Central memory CD8-positive, alpha-beta T cell (primary cell): Measurements from ENCODE around the gene KIAA1671.

ENCODE experiments used
- ATAC-seq: fragments of 150-1000 bp; cut with Tn5 transposase; replicated peaks from 2 replicates; pipeline ENCODE4 v1.10.0; 2022; ENCODE audit warnings: mild to moderate bottlenecking, moderate FRiP score, moderate number of reproducible peaks; ENCODE audit not compliant: poor library complexity, severe bottlenecking; ENCODE audit errors: extremely low read depth
- DNase-seq, 2 donors: peaks; one replicate each; pipeline ENCODE4 v3.0.0; 2021; ENCODE audit warnings: low spot score in 2 of 2
- H3K27ac Mint-ChIP-seq: one replicate; pipeline ENCODE4 v1.8.0; 2022; ENCODE audit warnings: low read depth, mild to moderate bottlenecking, moderate library complexity, mixed read lengths
- H3K27me3 Mint-ChIP-seq: one replicate; pipeline ENCODE4 v1.8.0; 2022; ENCODE audit warnings: mixed read lengths
- H3K36me3 Mint-ChIP-seq: one replicate; pipeline ENCODE4 v1.8.0; 2022; ENCODE audit warnings: mild to moderate bottlenecking, moderate library complexity, mixed read lengths; ENCODE audit not compliant: insufficient read depth
- H3K4me1 Mint-ChIP-seq: one replicate; pipeline ENCODE4 v1.8.0; 2022; ENCODE audit warnings: mixed read lengths
- H3K4me3 Mint-ChIP-seq: one replicate; pipeline ENCODE4 v1.8.0; 2022; ENCODE audit warnings: mild to moderate bottlenecking, moderate library complexity, mixed read lengths
- H3K9me3 Mint-ChIP-seq: one replicate; pipeline ENCODE4 v1.8.0; 2022; ENCODE audit warnings: mixed read lengths

Gene KIAA1671

DNA sequence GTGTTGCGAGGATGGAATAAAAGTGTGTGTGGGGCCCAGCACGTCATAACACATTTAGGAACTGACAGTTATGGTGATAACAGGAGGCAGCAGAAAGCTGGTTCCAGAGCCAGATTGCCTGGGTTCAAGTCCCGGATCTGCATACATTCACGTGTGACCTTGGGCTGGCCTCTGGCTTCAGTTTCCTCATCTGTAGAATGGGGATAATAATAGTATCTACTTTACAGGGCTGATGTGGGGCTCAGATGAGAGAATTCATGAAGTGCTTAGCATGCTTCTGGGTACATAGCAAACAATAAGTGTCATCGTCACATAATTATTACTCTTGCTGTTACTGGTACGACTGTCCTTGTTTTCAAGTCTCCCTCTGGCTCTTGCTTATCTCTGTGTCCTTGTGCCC, 97.3 kb downstream of the KIAA1671 start:
- H3K4me1 Mint-ChIP-seq = peaks cover 17% of the 10 kb centered on the region
- H3K36me3 Mint-ChIP-seq = peaks cover 4% of the 10 kb centered on the region
- H3K27me3 Mint-ChIP-seq = no peaks in the 10 kb centered on the region
- ATAC-seq (no peak), DNase-seq (no peak)
- no peak overlapping the region for H3K27ac Mint-ChIP-seq
- no peak overlapping the region for H3K4me3 Mint-ChIP-seq
- H3K9me3 Mint-ChIP-seq = no peaks in the 10 kb centered on the region

DNA sequence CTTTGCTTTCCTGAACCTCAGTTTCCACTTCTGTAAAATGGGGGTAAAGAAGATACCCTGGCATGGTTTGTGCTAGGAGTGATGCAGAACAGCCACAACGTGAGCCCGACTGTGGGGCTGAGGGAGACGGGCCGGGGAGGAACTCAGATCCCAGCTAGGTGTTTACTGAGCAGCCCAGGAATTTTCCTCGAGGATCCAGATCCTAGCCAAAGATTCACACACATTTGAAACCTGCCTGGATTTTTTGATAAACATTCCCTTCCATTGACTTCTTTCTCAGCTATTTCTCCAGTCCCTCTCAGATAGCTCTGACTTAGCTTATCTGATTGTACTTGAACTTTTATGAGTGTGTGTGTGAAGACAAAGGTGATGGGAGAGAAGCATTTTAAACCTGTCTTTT, 98.0 kb downstream of the KIAA1671 start:
- Mint-ChIP-seq H3K27ac (no peak overlapping the region), H3K27me3 (no peaks in the 10 kb centered on the region), H3K9me3 (no peaks in the 10 kb centered on the region), H3K36me3 (peaks cover 4% of the 10 kb centered on the region), H3K4me1 (peaks cover 22% of the 10 kb centered on the region), H3K4me3 (no peak overlapping the region)
- DNase-seq (no peak), ATAC-seq (no peak)

DNA sequence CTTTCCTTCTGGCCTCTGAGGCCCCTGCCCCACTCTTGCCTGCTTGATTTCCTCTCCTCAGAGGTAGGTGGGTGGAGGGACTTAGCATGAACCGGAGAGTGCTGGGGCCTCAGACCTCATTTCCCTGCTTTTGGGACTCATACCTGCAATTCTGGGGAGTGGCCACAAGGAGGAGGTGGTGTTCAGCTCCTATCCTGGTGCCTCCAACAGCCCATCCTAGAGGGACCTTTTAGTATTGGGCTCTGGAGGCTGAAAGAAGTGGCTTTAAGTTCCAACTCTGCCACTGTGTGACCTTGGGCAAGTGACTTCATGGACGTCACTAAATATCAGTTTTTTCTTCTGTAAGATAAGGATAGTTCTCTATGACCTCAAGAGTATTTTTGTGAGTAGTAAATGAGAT, 98.6 kb downstream of the KIAA1671 start:
- Mint-ChIP-seq H3K4me1 (peaks cover 22% of the 10 kb centered on the region), H3K36me3 (peaks cover 4% of the 10 kb centered on the region), H3K27me3 (no peaks in the 10 kb centered on the region), H3K9me3 (no peaks in the 10 kb centered on the region), H3K4me3 (no peak overlapping the region), H3K27ac (no peak overlapping the region)
- DNase-seq (no peak), ATAC-seq (no peak)

DNA sequence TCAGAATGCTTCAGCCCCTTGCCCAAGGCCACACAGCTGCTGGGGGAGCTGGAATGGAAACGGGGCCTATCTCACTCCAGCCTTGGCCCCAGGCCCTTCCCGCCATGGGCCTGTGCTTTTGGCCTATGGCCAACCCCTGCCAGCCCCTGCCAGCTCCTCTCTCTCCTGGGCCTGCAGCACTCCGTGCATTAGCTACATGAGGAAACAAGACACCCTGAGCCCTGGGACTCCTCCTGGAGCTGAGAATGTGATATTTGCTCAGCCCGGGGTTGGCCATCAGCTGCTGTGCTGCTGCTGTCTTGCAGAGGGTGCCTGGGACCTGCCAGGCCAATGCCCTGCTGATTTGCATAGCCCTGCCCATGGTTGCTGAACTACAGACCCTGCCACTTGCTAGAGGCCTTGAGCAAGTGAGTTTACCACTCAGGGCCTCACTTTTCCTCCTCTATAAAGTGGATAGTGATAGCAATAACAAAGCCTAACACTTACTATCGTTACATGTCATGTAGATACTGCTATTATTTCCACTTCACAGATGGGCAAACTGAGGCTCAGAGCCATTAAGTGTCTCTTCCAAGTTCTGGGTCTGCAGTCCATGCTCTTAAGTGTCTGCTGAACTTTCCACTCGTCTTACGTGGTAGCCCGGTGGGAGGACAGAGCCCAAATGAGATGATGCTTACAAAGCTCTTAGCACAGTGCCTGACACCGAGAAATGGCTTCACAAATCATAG, 99.6 kb downstream of the KIAA1671 start:
- DNase-seq (no peak), ATAC-seq (no peak)
- Mint-ChIP-seq H3K27me3 (no peaks in the 10 kb centered on the region), H3K4me1 (peaks cover 28% of the 10 kb centered on the region), H3K9me3 (no peaks in the 10 kb centered on the region), H3K27ac (no peak overlapping the region), H3K4me3 (no peak overlapping the region), H3K36me3 (peaks cover 4% of the 10 kb centered on the region)

DNA sequence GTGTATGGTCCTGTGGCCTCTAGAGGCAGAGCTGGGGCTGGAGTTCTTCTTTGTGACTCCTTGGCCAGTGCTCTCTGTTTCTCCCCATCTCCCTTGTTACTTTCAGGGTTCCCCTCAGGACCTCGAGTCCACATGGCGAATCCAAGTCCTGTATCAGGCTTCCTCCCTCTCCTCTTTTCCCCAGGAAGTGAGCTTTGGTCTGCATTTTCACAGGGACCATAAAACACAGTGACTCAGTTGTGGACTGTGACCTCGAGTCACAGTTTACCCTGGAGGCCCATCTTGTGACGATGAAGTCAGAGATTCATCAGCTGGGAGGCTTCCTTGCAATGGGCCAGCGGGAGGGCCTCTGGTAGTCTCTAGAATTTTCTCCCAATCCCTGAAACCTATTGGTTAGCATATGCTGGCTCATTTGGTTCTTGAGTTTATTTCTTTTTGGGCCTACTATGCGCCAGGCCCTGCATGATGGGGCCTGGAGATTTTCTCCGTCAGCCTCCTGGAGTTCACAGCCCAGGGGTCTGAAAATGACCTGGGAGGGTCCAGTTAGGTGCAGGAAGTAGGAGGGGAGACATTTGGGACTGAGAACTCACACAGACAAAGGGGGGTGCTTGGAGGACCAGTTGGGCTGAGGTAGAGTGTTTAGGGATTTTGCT, 100.8 kb downstream of the KIAA1671 start:
- H3K36me3 Mint-ChIP-seq = peaks cover 2% of the 10 kb centered on the region
- peaks cover 25% of the 10 kb centered on the region for H3K4me1 Mint-ChIP-seq
- ATAC-seq (no peak), DNase-seq (no peak)
- H3K4me3 Mint-ChIP-seq = no peak overlapping the region
- no peak overlapping the region for H3K27ac Mint-ChIP-seq
- H3K27me3 Mint-ChIP-seq = no peaks in the 10 kb centered on the region
- no peaks in the 10 kb centered on the region for H3K9me3 Mint-ChIP-seq

DNA sequence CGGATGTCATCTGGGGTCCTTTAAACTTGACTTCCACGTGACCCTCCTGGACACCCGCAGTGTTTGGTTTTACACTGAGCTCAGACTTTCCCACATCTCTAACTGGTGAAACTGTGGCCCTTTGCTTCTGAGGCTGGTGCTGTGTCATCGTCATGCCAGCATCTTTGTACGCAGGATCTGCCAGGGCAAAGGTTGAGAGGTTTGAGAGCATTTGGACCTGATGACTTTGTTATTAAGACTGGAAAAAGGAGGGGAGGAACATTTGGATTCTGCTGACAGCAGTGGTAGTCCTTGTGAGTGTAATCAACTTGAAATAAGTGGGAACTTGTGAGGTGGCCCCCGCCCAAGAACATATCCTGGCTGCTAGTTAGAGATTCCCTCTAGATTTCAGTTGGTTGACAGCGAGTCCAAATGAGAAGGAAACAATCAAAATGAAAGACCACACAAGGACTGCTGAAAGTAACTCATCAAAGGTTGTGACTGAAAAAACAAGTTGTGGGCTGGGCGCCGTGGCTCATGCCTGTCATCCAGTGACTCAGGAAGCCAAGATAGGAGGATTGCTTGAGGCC, 102.5 kb downstream of the KIAA1671 start:
- Mint-ChIP-seq H3K27me3 (no peaks in the 10 kb centered on the region), H3K9me3 (no peaks in the 10 kb centered on the region), H3K36me3 (no peaks in the 10 kb centered on the region), H3K4me1 (peaks cover 25% of the 10 kb centered on the region), H3K27ac (peak overlapping the region; percentile 94), H3K4me3 (peak overlapping the region; percentile 59)
- ATAC-seq (peak; percentile 95), DNase-seq (peak in 1 of 2 donors; percentile 70)

DNA sequence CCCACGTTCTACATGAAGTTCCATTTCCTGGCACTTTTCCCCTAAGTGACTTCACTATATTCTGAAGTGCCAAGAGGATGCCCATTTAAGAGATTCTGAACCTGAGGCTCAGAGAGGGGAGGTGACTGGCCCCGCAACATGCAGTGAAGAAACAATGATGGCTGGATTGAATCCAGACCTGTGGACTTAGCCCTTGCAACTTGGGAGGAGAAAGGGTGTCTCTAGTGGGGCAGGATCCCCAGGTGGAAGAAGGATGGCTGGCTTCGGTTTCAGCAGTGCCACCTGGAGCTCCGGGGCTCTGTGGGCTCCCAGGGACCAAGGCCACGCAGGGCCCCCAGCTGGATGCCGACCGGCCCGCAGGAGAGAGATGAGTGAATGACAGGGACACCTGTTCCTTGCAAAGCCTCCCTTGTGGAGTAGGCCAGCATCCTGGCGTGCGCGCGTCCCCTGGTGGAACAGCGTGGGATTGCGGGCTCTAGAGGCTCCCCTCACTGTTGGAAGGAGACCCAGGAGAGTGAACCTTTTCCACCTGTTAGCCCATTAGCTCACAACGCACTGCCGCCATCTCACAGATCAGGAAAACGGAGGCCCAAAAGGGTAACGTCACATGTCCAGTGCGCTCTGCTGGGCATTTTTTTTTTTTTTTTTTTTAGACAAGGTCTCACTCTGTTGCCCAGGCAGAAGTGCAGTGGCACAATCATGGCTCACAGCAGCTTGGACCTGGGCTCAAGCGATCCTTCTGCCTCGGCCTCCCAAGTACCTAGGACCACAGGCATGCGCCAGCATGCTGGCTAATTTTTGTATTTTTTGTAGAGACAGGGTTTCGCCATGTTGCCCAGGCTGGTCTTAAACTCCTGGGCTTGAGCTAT, 104.7 kb downstream of the KIAA1671 start:
- Mint-ChIP-seq H3K9me3 (no peaks in the 10 kb centered on the region), H3K4me3 (no peak overlapping the region), H3K36me3 (no peaks in the 10 kb centered on the region), H3K27me3 (no peaks in the 10 kb centered on the region), H3K27ac (no peak overlapping the region), H3K4me1 (peaks cover 45% of the 10 kb centered on the region)
- no peak for ATAC-seq
- peak; percentile 58 to 70 for DNase-seq

DNA sequence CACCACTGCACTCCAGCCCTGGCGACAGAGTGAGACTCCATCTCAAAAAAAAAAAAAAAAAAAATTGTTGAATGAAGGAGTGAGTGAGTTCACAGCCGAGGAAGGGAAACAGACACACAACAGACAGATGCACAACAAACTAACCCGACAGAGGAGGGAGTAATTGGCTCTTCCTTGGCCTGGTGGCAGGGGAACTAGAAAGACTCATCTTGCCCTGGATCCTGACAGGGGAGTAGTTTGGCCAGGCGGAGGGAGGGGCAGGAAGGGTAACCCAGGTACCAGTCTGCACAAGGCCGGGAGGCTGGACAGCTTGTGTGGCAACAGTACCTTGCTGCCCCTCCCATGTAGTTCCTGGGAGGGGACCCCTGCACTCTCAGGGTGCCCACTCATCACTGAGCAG, 106.9 kb downstream of the KIAA1671 start:
- ATAC-seq = no peak
- no peak for DNase-seq
- Mint-ChIP-seq H3K4me1 (peaks cover 51% of the 10 kb centered on the region), H3K27ac (no peak overlapping the region), H3K27me3 (no peaks in the 10 kb centered on the region), H3K9me3 (no peaks in the 10 kb centered on the region), H3K36me3 (no peaks in the 10 kb centered on the region), H3K4me3 (no peak overlapping the region)

DNA sequence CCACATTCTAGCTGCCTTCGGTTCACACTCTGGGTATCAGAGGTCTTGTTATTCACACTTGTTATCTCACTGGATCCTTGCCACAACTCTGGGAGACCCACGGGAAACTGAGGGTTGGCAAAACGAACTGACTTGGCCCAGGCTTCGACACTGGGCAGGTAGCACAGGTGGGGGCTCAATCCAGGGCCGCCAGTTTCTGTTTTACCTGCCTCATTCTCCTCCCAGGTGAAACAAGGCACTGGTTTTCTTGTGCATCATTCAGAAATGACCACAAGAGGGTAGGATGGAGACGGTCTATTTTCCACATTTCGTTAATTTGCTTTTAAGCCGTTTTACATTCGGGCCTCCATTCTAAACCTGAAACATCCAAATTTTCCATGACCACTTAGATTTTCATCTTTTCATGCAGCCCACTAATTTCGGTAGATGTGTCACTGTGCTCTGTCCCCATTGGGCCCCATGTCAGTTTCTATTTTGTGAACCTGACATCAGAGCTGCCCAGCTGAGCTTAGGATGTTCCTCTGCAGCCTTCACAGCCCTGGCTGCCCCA, 108.1 kb downstream of the KIAA1671 start:
- H3K4me1 Mint-ChIP-seq = peaks cover 50% of the 10 kb centered on the region
- no peaks in the 10 kb centered on the region for H3K27me3 Mint-ChIP-seq
- ATAC-seq (no peak), DNase-seq (no peak)
- H3K27ac Mint-ChIP-seq = peak overlapping the region; percentile 100
- no peaks in the 10 kb centered on the region for H3K9me3 Mint-ChIP-seq
- peak overlapping the region; percentile 78 for H3K4me3 Mint-ChIP-seq
- H3K36me3 Mint-ChIP-seq = no peaks in the 10 kb centered on the region

DNA sequence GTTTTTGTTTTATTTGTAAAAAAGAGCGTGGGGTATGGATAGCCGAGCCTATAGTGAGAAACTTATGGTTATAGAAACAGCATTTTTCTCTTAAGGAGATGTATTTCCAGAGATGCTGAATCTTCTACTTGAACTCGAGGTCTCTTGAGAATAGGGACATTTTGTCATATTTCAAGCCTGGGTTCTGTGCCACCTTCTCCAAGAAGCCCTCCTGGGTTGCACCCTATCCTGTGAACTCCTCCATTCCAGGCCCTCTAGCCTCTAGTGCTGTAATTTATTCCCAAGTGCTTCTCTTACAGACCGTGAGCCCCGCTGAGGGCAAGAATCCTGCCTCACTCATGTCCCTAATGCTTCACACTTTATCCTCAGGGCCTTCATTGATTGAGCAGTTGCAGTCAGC, 108.6 kb downstream of the KIAA1671 start:
- Mint-ChIP-seq H3K4me1 (peaks cover 50% of the 10 kb centered on the region), H3K27me3 (no peaks in the 10 kb centered on the region), H3K9me3 (no peaks in the 10 kb centered on the region), H3K36me3 (no peaks in the 10 kb centered on the region), H3K4me3 (peak overlapping the region; percentile 78), H3K27ac (peak overlapping the region; percentile 100)
- no peak for ATAC-seq
- no peak for DNase-seq

DNA sequence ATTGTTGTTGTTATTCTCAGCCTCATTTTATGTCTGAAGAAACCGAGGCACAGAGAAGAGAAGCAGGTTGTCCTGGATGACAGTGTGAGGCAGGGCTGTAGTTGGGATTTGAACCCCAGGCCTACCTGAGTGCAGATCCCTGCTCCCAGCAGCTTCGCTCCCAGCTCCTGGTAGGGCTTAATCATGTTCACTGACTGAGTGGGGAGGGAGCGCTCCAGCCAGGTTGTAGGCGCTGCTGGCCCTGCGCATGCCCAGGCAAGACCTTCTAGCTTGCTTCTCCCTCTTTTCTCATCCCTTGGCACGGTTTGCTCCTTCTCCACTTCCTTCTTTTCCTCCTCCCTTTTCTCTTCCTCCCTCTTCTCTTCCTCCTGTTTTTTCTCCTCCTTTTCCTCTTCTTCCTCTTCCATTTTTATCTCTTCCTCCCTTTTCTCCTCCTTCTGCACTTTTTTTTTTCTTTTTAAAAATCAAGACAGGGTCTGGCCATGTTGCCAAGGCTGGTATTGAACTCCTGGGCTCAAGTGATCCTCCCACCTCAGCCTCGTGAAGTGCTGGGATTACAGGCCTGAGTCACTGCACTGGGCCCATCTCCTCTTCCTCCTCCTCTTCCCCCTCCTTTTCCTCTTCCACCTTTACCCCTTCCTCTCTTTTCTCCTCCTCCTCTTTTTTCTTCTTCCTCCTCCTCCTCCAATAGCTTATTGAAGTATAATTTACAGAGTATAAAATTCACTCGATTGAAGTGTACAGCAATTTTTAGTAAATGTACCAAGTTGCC, 109.3 kb downstream of the KIAA1671 start:
- peaks cover 48% of the 10 kb centered on the region for H3K4me1 Mint-ChIP-seq
- DNase-seq (no peak), ATAC-seq (no peak)

More for the DNA sequence above, 109.3 kb downstream of the KIAA1671 start:
- peak overlapping the region; percentile 78 for H3K4me3 Mint-ChIP-seq
- H3K9me3 Mint-ChIP-seq = no peaks in the 10 kb centered on the region
- H3K36me3 Mint-ChIP-seq = no peaks in the 10 kb centered on the region
- H3K27me3 Mint-ChIP-seq = no peaks in the 10 kb centered on the region
- peak overlapping the region; percentile 100 for H3K27ac Mint-ChIP-seq
